Adrenal gland (tissue), 12 donors: ENCODE measurements around the gene FHAD1. TPM values are rescaled to one million over a fixed set of nuclear protein-coding genes. Genes with fewer than 3 reads are reported as not detected.

Experiments
- DNase-seq, 7 donors: peaks; one replicate each; pipeline ENCODE4 v3.0.0-alpha.2; 2019 to 2020
- H3K27ac ChIP-seq, 5 donors: fragments of 200-600 bp; sonication (generic) in 4 of 5; 1 replicate in 3 of 5; 2 replicates in 2 of 5; pipeline versions ENCODE4 v1.5.1 to v1.8.0; 2016 to 2020; ENCODE audit warnings: mild to moderate bottlenecking in 1 of 5
- H3K27me3 ChIP-seq: fragments of 200-600 bp; 2 replicates; pipeline ENCODE4 v1.8.0; 2021
- H3K36me3 ChIP-seq, 2 donors: fragments of 200-600 bp; replicated peaks in 1 of 2; 1 replicate in 1 of 2; 2 replicates in 1 of 2; pipeline versions ENCODE4 v1.5.1 to v1.8.0; 2018 to 2022
- H3K4me1 ChIP-seq, 2 donors: fragments of 200-600 bp; replicated peaks in 1 of 2; 1 replicate in 1 of 2; 2 replicates in 1 of 2; pipeline versions ENCODE4 v1.5.1 to v1.8.0; 2018 to 2021
- H3K4me3 ChIP-seq, 4 donors: fragments of 200-600 bp; sonication (generic) in 3 of 4; one replicate each; pipeline ENCODE4 v1.5.1; 2016 to 2018
- H3K9me3 ChIP-seq, 3 donors: fragments of 200-600 bp; sonication (generic) in 1 of 3; replicated peaks in 1 of 3; 1 replicate in 2 of 3; 2 replicates in 1 of 3; pipeline versions ENCODE4 v1.5.1 to v1.8.0; 2016 to 2021
- CTCF ChIP-seq, 6 experiments: fragments of 450-650 bp in 4 of 6; fragments of 200-600 bp in 2 of 6; sonication (generic) in 1 of 6; IDR thresholded peaks; 1 replicate in 5 of 6; 2 replicates in 1 of 6; pipeline versions ENCODE4 v1.5.1 to v1.8.0; 2016 to 2021; ENCODE audit warnings: antibody characterized with exemption in 6 of 6, mild to moderate bottlenecking in 2 of 6, moderate library complexity in 1 of 6
- POLR2A ChIP-seq, 2 donors: fragments of 450-650 bp; IDR thresholded peaks; one replicate each; pipeline ENCODE4 v1.6.1; 2017; ENCODE audit warnings: antibody characterized with exemption in 2 of 2, mild to moderate bottlenecking in 2 of 2, moderate library complexity in 1 of 2
- WGBS, 4 donors: extraction: QIAGEN DNeasy Blood & Tissue Kit in 2 of 4; methylation state at CpG; one replicate each; pipeline versions ENCODE4 v1.1.5 to v1.1.7; 2013 to 2017; 5-methylcytosine and 5-hydroxymethylcytosine counted together
- intact Hi-C, 2 donors: fragments of 100-400 bp; cut with DNase I; formaldehyde crosslinking; loops; one replicate each; pipeline versions ENCODE4 v1.14.1 to v1.15.0; 2022 to 2023
- polyA plus RNA-seq, 3 donors: library from polyadenylated mRNA; stranded (reverse); fragments of 200-250 nt in 2 of 3; fragments of 350-450 nt in 1 of 3; fragmentation: Illumina TruSeq in 1 of 3; extraction: RNeasy Lipid Tissue Mini Kit (QIAGEN cat#74804) in 1 of 3; gene quantifications; one replicate each; pipeline ENCODE4 v1.2.3, GENCODE V29; 2013 to 2014
- total RNA-seq, 9 donors: library from RNA; depleted of rRNA in 4 of 9; stranded (reverse); fragments of >200 nt in 4 of 9; fragments of 120-200 nt in 1 of 9; fragmentation: NEBNext Ultra II Directional in 1 of 9; extraction: Animal tissue kit (Norgen Biotek cat#: 25700) in 1 of 9; gene quantifications; one replicate each; pipeline versions ENCODE4 v1.1.0 to v1.2.4, GENCODE V29; 2013 to 2023
- donor health status: healthy with polysubstance abuse.
- donor health status: Bipolar disorder and iron deficiency.
- donor health status: DM: yes; HTN: yes; CAD: no.
- donor health status: DM: no; HTN: no; CAD: no.
- donor health status: DM: no; HTN: no; CAD: no.
- donor health status: DM: yes; HTN: yes; CAD: no.

FHAD1 gene
- total and polyA plus RNA-seq, 12 donors, result 0.09 to 1.6 (median 0.57) TPM; not detected in 1

- no peak overlapping the region for H3K4me3 ChIP-seq
- no peaks in the 10 kb centered on the region for H3K36me3 ChIP-seq
- peaks cover 12 to 18% of the 10 kb centered on the region in 2 donors for H3K4me1 ChIP-seq
- no peak for TF ChIP-seq CTCF (IDR thresholded peaks at IDR 0.05)
- no peak for TF ChIP-seq POLR2A (IDR thresholded peaks at IDR 0.05)
- WGBS, 4 donors, result 47 to 63% (median 51%) methylated on average over 10 to 11 of the region's 11 CpGs
- DNase-seq, result peak; percentile 57 to 87 (median 80)
- H3K27ac ChIP-seq, result peak overlapping the region in 3 of 5 donors; percentile 54 to 83 (median 55)
- intact Hi-C loops, result loop anchor here in 1 of 2 donors (5.0 kb wide), 1 partner anchor 35 kb away; no protein-coding TSS in a partner anchor
- no peaks in the 10 kb centered on the region for H3K9me3 ChIP-seq
- no peaks in the 10 kb centered on the region for H3K27me3 ChIP-seq
Observed at GRCh38 chr1:15406614-15407559, 159.9 kb downstream of the FHAD1 start.

GRCh38 chr1:15407580-15407979 lies 160.6 kb downstream of the FHAD1 start:
- peaks cover 19% of the 10 kb centered on the region in 2 donors for H3K4me1 ChIP-seq
- 58 to 74% (median 72%) methylated on average over 7 of the region's 7 CpGs for WGBS, 4 donors
- H3K27ac ChIP-seq, result peak overlapping the region in 3 of 5 donors; percentile 54 to 83 (median 55)
- no peaks in the 10 kb centered on the region for H3K9me3 ChIP-seq
- no peaks in the 10 kb centered on the region for H3K36me3 ChIP-seq
- no peak overlapping the region for H3K4me3 ChIP-seq
- intact Hi-C loops, result loop anchor here in 1 of 2 donors (5.0 kb wide), 1 partner anchor 35 kb away; no protein-coding TSS in a partner anchor
- DNase-seq, result peak in 2 of 7 donors; percentile 8 to 18
- no peaks in the 10 kb centered on the region for H3K27me3 ChIP-seq
- TF ChIP-seq CTCF (IDR thresholded peaks at IDR 0.05) (no peak), POLR2A (IDR thresholded peaks at IDR 0.05) (no peak)

GRCh38 chr1:15408890-15409387 lies 161.9 kb downstream of the FHAD1 start:
- 34 to 59% (median 36%) methylated on average over 8 to 14 of the region's 14 CpGs for WGBS, 4 donors
- TF ChIP-seq CTCF (IDR thresholded peaks at IDR 0.05) (no peak), POLR2A (IDR thresholded peaks at IDR 0.05) (no peak)
- Histone ChIP-seq H3K27ac (peak overlapping the region in 3 of 5 donors; percentile 73 to 77 (median 76)), H3K27me3 (no peaks in the 10 kb centered on the region), H3K4me1 (peaks cover 27 to 32% of the 10 kb centered on the region in 2 donors), H3K9me3 (no peaks in the 10 kb centered on the region), H3K36me3 (no peaks in the 10 kb centered on the region), H3K4me3 (peak overlapping the region in 2 of 4 donors; percentile 85 to 87)
- DNase-seq, result no peak
- intact Hi-C loops, result loop anchor here in 1 of 2 donors (5.0 kb wide), 1 partner anchor 37 kb away; no protein-coding TSS in a partner anchor
